Measurements from ENCODE around the gene TM2D3.
A peak's percentile ranks its signal among the peaks of the same experiment; 100 is the strongest.
"Not testable (repeated sequence)": the region's sequence is repeated elsewhere in the genome, so short reads cannot be mapped to it uniquely, and the experiment has no call there.

TM2D3 gene

DNA sequence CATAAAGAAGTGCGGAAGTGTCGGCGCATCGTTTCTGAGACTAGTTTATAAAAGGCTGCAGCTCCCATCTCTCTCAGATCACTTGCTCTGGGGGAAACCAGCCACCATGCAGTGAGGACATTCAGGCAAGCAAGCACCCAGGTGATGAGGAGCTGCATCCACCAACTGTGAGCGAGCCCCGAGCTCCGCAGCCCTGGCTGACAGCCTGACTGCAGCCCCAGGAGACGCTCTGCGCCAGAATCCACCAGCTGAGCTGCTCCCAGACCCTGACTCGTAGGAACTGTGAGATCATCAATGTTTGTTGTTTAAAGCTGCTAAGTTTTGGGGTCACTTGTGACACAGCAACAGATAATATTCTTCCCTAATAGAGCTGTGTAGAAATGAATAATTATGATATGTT is 5.0 kb upstream of the TM2D3 start:
- DNase-seq (ENCODE audit: low spot score): no peak

DNA sequence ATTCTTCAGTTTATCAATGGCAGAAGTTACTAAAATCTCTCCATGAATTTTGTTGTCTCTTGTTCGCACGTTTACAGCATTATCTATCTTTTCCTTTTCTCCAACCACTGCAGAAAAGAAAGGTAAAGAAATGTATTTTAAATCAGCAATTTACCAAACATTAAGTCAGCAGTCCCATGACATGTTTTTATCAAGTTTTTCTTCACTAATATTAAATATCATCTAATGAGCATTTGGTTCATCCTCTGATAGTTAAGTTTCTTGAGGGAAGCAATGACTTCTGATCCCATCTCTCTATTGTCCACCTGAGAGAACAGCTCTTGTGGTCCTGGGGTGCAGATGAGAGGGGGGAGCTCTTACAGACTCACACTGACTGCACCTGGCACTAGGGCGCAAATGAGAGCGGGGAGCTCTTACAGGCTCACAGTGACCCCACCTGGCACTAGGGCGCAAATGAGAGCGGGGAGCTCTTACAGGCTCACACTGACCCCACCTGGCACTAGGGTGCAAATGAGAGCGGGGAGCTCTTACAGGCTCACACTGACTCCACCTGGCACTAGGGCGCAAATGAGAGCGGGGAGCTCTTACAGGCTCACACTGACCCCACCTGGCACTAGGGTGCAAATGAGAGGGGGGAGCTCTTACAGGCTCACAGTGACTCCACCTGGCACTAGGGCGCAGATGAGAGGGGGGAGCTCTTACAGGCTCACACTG is 2.6 kb upstream of the TM2D3 start:
- DNase-seq (ENCODE audit: low spot score): not testable (repeated sequence)

DNA sequence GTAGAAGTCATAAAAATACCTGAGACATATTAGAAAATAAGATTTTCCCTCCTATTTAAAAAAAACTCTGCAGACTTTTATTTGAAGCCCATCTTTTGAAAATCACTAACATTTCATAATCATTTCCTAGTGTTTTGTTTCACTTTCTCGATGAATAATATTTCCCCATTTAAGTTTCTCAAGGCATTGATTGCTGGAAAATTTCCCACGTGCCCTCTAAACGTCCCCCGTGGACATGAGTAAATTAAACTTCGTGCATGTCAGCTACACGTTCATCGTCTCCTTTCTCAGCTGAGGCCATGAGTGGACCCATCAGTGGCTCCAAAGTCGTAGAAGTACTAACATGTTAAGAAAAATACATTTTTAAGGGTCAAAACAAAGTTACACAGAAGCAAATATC is 2.0 kb upstream of the TM2D3 start:
- no peak for DNase-seq (ENCODE audit: low spot score)

DNA sequence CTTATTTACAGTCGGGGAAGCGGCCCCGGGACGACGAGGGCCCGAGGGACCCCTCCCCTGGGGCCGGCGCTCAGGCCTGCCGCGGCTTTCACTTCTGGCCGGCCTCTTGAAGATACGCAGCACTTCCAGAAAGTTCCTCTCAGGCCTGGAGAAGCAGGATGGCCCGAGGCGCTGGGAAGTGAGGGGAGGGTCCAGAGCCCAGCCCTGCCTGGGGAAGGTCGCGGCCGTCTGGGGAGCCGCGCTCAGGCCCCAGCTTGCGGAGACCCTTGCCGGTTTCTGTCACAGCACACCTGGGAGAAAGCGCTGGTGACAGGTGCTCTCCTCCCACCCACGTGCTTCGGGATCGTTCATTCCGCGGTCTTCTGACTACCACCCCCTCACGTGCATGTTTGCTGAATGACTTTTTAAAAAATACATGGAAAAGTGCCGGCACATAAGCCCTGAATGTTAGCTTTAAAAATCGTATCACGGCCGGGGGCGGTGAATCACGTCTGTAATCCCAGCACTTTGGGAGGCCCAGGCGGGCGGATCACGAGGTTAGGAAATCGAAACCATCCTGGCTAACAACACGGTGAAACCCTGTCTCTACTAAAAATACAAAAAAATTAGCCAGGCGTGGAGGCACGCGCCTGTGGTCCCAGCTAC is 727 bp upstream of the TM2D3 start:
- no peak for DNase-seq (ENCODE audit: low spot score)

DNA sequence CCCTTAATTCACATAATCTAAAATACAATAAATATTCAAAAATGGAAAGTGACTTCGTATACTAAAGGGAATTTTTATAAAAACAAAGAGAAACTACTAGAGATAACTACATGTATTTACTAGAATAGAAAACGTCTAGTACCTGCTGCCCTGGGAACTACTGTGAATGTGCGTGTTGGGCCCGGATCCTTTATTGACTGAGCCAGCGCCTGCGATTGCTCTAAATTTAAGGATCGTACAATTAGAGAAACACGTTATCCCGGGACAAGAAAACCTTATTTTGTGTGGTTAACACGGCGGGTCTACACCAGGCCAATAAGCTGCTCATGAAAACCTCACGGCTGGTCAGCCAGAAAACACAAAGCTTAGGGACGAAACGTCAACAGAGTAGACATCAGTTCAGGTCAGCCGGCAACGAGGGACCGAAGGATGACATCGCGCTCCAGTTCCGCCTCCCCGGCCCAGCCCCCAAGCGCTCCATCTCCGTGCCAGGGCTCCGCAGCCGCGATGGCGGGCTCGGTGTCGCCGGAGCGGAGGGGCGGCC is 555 bp downstream of the TM2D3 start:
- peak; percentile 20 for DNase-seq (ENCODE audit: low spot score)

DNA sequence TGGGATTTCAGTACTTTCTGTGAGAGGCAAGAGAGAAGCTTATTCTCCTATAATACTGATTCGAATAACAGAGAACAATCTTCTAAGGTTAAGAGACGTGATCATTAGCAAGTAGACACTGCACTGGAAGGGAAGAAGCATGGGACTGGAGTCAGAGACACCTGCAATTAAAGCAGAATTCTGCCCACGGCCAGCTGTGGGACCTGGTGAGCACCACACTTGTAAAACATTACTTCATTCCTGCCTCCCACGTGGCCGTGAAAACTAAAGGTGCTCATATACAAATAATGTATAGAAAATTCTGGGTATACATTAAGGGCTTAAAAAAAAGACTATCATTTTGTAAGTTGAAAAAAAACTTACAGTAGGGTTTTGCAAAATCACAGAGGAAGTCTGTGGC is 2.0 kb downstream of the TM2D3 start:
- DNase-seq (ENCODE audit: low spot score): no peak

DNA sequence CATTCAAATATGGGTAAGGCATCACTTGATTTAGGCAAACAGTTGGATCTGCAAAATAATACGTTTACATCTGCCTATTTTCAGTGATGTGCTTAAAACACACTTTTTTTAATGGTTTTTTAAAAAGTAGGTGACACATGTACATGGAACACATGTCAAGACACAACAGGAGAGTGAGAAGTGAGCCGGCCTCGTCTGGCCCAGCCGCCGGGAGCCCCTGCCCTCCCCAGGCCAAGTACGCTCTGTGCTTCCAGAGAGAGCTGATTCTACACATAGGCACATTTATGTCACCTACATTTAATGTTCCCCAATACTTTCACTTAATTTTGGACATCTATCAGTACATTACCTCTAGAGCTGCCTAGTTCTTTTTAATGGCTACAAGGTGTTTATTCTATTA is 3.8 kb downstream of the TM2D3 start:
- DNase-seq (ENCODE audit: low spot score): no peak

DNA sequence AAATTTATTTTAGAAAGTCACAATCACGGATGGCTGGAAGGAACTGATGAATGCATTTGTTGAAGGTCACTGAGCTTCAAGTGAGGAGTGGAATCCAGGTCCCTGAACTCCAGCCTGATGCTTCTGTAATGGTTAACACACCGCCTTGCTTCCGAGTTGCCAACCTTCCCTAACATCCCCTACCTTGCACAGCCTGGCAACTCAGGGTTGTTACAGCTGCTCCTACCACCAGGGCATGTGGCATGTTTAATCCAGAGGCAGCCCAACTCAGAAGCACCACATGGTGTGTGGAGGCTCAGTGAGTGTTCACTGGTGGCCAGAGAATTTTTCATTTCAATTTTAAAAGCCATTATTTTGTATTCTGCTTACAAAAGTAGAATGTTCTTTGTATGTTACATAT is 4.9 kb downstream of the TM2D3 start:
- no peak for DNase-seq (ENCODE audit: low spot score)

DNA sequence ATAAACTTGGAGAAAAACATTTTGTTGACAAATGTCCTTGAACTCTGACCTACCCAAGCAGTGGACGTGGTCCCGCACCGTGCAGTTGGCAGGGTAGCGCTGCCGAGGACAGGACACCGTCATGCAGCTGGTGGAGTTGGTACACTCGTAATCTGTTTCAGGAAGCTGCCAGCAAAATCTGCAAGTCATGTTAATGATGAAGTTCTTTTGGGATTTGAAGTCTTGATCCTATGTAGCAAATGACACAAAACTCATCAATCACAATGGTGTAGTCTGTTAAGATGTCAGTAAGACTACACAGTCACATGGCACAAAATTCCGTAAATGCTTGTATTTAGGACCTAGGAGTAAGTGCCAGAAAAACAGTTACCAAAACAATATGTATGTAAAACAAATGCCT is 5.5 kb downstream of the TM2D3 start:
- DNase-seq (ENCODE audit: low spot score): no peak

DNA sequence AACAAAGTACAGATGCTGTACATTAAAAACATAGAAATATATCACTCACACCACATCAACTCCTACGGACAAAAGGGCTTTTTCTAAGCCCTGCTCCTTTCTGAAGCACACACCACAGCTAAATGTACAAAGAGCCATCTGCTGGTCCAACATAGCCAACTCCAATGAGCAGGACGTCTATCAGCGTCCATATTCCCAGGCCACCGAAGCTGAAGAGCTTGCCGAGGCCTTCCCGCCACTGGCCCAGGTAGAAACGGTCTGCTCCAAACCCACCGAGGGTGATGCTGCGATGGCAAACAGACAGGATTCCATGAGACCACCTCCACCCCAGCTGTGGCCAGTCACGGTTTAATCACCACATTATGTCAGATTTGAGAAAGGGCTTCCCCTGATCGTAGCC is 9.8 kb downstream of the TM2D3 start:
- DNase-seq (ENCODE audit: low spot score): no peak

DNA sequence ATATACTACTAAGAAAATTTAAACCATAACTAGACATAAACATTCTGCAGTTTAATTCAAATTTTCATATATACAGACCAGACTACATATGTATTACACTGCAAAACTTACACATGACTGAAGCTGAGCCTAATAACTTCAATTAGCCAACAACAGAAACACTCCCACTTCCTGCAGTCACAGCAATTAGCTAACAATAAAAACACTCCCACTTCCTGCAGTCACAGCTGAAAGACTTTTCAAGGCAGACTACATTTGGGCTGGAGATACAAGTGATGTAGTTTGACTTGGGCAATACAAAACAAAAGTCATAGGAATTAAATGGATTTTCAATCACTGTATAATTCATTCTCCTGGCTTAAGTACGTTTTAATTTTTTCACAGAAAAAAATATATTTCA is 10.3 kb downstream of the TM2D3 start:
- DNase-seq (ENCODE audit: low spot score): peak; percentile 61

DNA sequence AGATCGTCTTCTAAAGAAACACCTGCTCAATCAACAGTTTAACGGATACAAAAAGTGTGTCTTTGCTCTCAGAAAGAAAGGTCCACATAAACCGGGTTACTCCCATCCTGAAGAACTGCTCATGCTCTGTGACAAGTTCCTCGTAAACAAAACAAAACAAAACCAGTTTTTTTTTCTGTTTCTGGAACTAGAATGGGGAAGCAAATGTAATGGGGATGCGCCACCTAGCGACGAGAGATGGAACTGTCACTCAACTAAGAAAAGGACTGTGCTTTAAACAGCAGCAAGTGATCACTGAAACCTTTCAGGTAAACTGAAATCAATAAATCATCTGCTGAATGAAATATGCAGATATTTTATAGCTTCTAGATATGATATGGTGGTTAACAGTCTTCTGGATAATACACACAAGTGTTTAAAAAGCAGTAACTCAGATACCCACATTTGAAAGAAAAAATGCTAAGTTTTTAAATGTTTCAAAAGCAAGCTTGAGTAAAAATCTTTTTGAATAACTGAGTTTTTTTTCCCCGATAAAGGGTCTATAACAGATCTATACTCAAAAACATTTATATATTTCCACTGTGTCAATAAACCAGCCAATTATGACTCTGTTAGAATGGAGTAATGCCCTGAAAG is 10.9 kb downstream of the TM2D3 start:
- DNase-seq (ENCODE audit: low spot score): peak; percentile 81

DNA sequence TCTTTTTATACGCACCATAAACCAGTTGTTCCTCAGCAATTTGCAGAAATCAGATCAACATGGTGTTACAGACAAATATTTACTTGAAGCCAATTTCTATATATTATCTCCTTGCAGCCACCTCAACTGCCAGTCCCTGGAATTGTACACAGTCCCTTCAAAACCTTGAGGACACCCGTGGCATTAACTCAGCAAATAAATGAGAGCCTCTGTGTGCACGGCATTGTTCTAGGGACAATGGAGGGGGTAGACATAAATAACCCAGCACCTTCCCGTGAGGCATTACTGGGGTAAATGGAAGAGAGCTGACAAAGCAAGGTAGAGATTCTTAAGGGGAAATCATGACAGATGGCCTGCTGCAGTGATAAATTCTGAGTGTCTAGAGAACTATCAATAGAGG is 12.5 kb downstream of the TM2D3 start:
- no peak for DNase-seq (ENCODE audit: low spot score)

DNA sequence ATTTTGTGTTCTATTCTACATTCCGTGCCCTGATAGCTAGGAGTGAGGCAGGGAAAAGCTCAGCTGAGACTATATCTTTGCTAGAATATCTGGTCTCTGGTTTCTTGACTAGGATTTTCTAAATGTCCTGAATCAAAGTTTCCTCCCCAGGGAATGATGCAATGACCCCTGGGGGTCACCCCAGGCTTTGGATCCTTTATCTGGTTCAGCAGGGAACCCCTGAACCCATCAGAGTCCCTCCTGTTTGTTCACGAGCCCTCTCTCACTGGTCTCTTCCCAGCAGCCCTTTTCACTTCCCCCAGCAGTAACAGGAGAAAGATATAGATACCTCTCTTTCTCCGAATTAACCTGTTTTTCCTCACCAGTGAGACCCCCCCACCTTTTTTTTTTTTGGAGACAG is 14.3 kb downstream of the TM2D3 start:
- no peak for DNase-seq (ENCODE audit: low spot score)

DNA sequence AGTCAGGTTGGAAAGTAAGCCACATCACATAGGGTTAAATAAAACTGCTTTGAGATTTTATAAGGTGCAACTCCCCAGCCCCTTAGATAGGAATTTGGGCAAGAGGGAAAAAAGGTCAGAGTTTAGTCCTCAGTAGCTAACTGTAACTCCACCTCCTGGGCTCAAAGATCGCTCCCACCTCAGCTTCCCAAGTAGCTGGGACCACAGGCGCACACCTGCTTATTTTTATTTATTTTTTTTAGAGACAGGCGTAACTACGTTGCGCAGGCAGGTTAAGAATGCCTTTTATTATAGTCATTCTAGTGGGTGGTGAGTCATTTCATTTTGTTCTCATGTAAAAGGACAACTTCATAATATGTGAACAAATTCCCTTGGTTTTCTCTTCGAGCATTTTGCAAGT is 14.7 kb downstream of the TM2D3 start:
- peak; percentile 79 for DNase-seq (ENCODE audit: low spot score)

DNA sequence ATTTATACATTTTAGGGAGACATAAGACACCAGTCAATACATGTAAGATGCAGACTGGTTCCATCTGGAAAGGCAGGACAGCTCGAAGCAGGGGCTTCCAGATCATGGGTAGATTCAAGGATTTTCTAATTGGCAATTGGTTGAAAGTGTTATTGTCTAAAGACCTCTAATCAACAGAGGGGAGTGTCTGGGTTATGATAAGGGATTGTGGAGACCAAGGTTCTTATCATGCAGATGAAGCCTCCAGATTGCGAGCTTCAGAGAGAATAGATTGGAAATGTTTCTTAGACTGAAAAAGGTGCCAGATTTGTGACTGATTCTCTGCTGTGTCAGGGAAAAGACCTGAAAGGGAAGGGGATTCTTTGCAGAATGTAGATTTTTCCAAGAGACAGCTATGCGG is 15.1 kb downstream of the TM2D3 start:
- no peak for DNase-seq (ENCODE audit: low spot score)

DNA sequence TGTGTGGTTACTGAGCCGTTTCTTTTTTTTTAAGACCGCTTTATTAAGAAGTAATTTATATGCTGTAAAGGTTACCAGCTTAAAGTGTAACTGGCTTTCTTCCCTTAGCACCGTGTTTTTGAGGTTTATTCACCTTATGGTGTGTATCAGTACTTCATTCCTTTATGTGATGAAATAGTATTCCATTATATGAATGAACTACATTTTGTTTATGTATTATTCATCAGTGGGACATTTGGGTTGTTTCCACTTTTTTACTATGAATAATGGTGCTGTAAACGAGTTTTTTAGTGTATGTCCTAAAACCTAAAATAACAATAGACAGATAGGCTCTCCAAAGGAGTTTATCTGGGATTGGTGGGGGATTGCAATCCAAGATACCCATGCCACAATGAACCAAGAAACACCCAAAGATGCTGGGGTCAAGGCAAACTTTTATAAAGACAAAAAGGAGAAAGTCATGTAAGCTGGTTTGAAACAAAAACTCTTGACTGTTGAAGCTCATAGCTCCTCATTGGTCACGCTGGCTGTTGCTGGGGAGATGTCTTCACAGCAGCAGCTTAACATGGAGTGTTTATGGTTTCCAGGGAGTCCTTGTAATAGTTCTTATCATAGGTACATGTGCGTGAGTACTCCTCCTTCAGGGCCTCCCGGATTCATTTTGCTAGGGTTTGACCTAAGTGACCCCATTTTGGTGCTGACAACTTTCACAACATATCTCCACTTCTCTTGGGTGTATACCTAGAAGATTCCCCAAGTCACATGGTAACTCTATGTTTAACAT is 16.0 kb downstream of the TM2D3 start:
- DNase-seq (ENCODE audit: low spot score): no peak

DNA sequence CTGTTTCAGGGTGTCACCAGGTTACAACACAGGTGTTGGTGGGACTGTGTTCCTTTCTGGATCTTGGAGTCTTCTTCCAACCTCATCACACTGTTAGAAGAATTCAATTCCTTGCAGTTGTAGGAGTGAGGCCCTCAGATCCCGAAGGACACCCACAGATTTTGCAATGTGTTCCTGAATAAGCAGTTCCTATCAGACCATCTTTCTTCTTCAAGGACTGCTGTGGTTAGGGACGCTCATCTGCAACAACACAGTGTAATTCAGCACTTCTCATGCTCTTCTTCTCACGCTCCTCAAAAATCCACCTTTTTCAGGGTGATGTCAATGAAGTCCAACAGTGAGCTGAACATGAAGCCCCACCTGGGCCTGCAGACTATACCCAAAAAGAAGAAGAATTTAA is 18.8 kb downstream of the TM2D3 start:
- DNase-seq (ENCODE audit: low spot score): no peak

DNA sequence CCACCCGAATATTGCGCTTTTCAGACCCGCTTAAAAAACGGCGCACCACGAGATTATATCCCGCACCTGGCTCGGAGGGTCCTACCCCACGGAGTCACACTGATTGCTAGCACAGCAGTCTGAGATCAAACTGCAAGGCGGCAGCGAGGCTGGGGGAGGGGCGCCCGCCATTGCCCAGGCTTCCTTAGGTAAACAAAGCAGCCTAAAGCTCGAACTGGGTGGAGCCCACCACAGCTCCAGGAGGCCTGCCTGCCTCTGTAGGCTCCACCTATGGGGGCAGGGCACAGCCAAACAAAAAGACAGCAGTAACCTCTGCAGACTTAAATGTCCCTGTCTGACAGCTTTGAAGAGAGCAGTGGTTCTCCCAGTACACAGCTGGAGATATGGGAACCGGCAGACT is 25.5 kb downstream of the TM2D3 start:
- not testable (repeated sequence) for DNase-seq (ENCODE audit: low spot score)

DNA sequence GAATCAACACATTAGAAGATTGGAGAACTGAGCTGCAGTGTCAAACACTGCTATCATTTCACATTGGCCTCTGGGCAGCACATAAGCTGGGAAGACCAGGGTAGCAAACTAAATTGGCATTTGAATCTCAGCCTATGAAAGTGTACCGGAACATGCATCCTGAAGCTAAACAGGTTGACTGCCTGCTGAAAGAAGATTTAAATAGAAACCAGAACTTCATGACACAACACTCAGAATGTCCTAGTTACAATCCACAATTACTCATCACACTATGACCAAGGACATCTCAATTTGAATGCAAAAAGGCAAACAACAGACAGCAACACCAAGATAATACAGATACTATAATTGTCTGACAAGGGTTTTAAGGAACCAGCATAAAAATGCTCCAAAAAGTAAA is 26.2 kb downstream of the TM2D3 start:
- DNase-seq (ENCODE audit: low spot score): no peak

DNA sequence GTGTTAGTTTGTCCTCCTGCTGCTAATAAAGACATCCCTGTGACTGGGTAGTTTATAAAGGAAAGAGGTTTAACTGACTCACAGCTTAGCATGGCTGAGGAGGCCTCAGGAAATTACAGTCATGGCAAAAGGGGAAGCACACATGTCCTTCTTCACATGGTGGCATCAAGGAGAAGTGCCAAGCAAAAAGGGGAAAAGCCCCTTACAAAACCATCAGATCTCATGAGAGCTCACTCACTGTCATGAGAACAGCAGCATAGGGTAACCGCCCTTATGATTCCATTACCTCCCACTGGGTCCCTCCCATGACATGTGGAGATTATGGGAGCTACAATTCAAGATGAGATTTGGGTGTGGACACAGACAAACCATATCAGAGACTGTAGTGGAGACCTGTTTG is 27.0 kb downstream of the TM2D3 start:
- no peak for DNase-seq (ENCODE audit: low spot score)

Data from LoVo (cell line).